Activated CD4-positive, CD25-positive, alpha-beta regulatory T cell treated with anti-CD3 and anti-CD28 coated beads, Interleukin-2, amount 50 U/mL, for 24 hours (primary cell): ENCODE measurements around the gene CYRIA.
A peak's percentile ranks its signal among the peaks of the same experiment; 100 is the strongest.

Experiments used
- ATAC-seq, 2 donors: fragments of 150-1000 bp; cut with Tn5 transposase; one replicate each; pipeline ENCODE4 v1.10.0; 2021; ENCODE audit warnings: mild to moderate bottlenecking in 1 of 2, moderate library complexity in 1 of 2

The CYRIA gene

DNA sequence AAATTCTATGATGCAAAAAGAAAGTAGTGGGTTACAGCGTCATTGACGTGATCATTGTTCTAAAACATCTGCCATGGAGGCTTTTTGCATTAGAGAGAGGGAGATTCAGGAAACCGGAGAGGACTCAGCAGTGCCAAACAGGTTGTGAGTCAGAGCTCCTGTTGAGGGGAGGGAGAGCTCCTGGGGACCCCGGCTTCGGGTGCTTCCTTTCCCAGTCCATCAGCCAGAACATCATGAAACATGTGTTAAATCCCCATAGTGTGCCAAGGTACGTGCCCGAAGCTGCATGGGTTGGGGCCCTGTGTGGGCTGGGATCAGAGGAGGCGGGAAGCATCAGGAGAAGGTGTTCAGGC is 791 bp upstream of the CYRIA start:
- no peak for ATAC-seq

- ATAC-seq: no peak
These were observed 556 bp downstream of the CYRIA start for GRCh38 chr2:16664809-16665747.

DNA sequence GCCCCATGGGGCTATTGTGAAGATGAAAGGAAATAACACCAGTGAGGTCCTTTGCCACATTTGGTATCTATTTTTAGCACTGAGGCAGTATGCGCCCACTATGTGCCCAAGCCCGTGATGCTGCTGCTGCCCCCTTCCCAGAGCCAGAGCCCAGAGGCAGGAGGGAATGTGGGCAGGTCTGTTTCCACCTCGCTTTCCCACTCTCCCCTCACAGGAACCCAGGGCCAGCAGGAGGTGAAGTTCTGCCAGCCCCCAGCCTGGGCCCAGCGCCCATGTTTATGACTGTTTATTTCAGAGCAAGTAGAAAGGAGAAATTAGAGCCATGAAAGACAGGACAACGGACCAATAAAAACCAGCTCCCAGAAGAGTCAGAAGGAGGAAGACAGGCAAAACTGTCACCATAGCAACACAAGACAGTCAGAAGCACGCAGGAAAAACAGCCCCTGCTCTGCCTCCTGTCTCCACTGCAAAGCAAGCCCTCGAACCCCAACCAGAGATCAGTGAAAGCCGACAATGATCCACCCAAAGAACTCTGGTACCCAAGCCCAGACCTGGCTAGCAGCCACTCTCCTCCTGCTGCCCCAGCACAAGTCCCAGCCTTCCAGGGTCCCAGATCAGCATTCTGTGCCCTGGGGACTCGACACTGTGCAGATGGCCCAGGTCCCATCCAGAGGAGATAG is 1.4 kb downstream of the CYRIA start:
- ATAC-seq: peak in 1 of 2 donors; percentile 21

- no peak for ATAC-seq
These were observed 2.3 kb downstream of the CYRIA start for GRCh38 chr2:16663121-16663905.

DNA sequence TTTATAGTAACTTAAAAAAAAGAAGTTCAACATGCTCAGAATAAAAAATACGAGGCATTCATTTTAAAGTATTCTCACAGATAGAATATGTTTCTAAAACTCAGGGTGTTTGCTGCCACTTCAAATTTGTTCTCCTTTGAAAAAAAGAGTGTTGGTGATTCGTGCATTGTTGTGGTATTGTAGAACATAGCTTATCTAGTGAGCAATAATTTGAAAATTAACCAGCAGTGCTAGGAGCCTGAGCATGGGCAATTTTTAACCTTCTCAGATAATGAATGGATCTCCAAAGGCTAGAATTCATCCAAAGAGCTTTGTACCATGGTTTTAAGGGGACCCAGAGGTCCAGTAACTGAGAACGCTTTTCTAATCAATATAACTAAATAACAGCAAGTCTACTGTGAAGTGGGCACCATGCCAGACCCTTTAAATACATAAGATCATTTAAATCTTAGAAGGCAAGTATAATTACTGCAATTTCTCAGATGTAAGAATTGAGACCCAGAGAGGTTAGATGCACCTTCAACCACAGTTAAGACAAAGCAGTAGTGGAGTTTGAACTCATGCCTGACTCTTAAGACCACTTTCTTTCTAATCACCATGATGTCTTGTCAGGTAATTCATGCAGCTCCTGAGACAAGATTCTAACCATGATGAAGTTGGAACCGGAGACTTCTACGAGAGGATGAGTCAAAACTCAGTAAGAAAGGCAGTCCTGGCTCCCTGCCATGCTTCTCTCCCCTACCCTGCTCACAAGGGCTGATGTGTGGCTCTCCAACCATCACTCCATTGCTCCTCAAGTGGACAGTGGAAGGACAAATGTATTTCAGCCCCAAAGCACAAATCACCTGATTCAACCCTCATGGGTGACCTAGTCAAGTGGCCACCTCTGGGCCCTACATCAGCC is 3.4 kb downstream of the CYRIA start:
- no peak for ATAC-seq

- ATAC-seq: no peak
These were observed 4.1 kb downstream of the CYRIA start for GRCh38 chr2:16661526-16661925.

- no peak for ATAC-seq
These were observed 5.1 kb downstream of the CYRIA start for GRCh38 chr2:16660556-16660955.

GRCh38 chr2:16660114-16660513 is 5.5 kb downstream of the CYRIA start:
- peak in 1 of 2 donors; percentile 8 for ATAC-seq

DNA sequence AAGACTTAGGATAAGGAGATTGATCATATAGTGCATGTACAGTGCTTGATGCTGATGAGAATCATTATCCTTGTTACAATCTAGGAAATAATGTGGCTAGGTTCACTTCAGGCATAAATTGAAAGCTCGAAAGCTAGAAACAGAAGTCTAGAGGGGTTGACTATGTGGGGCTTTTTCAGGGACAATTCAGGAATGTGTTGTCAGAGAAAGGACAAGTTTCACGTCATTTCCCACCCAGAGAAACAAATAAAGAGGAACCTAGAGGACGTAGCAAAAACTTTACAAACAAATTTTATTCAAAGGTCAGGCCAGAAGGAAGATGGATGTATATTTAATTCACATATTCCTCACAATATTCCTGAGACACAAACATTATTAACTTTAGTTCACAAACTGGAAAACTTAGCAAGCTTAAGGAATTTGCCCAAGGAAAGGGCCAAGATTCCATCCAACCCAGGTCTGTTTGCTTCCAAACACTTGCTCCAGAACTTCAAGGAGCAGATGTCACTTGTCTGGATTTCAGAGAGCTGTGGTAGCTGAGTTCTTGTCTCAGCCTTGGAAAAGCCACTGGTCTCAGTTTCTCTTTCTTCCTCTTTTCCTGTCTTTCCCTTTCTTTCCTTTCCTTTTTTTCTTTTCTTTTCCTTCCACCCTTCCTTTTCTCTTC is 7.4 kb downstream of the CYRIA start:
- ATAC-seq: no peak

DNA sequence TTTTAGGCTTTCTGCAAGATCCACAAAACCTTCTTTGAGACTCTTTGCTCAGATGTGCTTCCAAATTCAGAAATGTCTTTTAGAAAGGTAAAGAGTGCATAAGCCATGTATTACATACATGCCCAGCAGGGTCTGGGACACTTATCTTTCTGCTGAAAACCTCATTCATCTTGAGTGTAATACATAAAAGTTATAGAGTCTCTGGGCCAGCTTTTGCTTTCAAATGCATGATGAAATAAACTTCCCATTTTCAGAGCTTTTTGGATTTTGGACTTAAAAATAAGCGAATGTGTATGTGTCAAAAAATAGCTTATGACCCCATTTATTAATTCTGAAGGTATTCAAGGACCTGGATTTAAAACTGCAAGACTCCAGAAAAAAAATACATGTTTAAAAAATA is 8.0 kb downstream of the CYRIA start:
- ATAC-seq: no peak

DNA sequence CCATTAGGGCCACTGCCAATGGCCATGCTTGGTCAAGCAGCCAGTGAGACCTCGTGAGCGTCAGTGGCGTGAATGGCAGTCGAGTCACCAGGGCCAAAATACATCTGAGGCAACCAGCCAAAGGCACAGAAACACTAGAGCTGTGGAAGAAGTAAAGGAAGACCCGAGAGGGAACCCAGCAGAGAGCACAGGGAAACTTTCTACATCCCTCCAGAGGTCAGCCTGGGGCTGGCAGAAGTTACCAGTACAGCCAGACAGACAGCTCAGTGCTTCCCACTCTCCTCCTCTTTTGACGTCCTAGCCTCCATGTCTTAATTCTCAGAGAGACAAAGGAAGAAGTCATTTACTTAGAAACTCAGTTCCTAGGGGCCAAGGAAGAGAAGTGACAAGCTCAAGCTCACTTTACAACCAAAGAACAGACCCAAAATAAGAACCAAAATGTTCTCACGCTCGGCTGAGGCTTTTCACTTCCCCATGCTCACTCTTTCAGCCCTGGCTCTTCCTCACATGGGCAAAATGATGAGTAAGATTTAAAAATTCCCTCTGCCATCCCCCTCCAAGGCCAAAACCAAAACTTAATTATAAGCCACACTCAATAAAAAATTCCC is 8.7 kb downstream of the CYRIA start:
- ATAC-seq: peak in 1 of 2 donors; percentile 14

DNA sequence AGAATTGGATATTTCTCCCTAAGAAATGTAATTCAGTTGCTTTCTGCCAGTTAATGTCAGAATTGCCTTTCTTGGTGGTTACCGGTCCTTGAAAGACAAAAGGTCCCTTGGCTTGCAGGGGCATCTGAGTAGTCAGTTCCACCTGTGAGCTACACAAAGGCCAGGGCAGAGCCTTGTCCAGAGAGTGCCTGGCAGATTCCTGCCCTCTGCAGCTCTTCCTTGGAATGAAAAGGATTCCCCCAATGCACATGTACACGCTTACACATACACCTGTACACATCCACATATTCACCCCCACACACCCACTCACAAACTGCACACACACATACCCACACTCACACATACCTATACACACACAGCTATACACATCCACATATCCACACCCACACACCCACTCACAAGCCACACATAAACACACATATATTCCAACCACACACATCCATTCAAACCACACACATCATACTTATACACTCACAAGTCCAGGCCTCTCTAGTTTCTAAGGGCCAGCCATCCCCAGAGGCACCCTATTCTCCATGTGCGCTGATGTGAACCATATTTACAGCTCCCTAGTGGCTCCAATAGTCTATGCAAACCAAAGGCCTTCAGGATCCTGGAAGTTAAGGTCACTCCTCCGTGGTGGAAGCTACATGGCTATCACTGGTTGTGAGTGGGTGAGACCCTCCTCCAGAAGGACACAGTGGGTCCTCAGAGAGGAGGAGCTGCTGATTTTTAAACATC is 9.6 kb downstream of the CYRIA start:
- ATAC-seq: no peak

DNA sequence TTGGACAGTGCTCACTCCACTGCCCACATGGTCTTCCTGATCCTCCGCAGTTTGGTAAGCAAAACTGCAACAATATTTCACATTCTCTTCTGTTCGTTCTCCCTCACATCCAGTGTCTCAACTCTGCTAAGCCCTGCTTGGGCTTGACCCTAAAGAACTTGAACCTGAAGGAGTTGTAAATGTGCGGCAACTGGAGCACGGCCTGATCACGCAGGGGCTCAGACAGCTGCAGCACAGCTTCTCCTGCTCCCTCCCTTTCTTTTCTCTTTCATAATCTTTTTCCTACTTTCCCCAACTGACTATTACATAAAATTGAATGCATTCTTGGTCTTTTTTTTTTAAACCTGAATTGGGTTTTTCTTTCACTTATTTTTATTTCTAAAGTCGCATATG is 10.2 kb downstream of the CYRIA start:
- no peak for ATAC-seq

DNA sequence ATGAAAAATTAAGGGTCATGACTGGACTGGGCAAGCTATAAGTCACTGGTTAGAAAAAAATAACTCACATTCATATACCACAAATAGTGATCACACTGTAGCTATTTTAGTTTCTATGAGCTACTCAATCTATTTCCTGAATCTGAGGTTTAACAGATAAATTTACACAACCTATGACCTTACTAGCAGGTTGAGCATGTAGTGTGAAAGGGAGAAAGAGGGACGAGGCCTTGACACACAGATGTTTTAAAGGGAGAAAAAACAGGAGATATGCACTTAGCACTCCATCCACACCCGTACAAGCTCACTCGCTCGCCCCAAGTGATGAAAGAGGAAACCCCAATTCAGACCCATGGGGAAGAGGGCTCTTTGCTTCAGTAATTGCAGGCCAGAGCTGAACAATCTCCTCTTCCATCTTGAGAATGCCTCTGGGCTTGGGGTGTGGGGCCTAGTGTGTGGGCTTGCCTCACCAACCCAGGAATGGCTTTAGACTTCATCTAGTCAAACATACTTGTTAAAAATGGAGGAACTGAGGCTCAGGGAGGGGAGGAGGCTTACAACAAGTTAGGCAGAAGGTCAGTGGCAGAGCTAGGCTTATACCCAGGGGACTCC is 10.7 kb downstream of the CYRIA start:
- ATAC-seq: no peak

- peak; percentile 25 to 45 for ATAC-seq
These were observed 11.8 kb downstream of the CYRIA start for GRCh38 chr2:16653799-16654198.

- ATAC-seq: no peak
These were observed 12.6 kb downstream of the CYRIA start for GRCh38 chr2:16653083-16653375.

DNA sequence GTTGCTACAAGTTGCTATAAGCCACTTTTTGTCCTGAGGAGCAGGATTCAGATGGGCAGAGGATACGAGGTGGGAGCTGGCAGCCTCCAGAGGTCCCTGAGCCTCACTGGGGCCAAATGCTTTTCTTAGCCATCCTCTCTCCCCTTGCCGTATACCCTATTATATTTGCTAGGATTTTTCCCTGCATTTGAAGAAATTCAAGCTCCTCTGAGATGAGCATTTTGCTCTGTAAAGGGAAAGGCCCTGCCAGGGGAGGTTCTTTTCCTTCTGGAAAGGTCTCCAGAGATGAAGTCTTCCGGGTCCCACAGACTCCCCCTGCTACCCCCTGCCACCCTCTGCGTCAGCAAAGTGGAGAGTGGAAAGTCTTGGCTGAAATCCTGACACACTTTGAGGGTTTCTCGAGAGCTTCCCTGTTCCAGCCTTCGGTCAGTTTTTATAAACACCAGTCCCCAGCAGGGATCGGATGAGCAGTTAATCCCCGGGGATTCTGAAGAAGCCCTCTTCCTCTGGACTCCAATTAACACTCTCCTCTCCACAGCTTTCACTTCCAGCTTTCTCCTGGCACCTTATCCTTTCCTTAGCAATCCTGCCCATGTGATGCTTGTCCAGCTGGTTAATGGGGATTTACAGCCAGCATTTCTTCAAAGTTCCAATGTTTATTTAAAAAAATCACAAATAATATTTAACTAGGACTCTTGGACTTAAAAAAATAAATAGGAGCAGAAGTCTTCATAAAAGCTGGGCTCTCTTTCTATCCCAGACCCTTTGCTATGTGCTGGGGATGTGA is 13.1 kb downstream of the CYRIA start:
- no peak for ATAC-seq

DNA sequence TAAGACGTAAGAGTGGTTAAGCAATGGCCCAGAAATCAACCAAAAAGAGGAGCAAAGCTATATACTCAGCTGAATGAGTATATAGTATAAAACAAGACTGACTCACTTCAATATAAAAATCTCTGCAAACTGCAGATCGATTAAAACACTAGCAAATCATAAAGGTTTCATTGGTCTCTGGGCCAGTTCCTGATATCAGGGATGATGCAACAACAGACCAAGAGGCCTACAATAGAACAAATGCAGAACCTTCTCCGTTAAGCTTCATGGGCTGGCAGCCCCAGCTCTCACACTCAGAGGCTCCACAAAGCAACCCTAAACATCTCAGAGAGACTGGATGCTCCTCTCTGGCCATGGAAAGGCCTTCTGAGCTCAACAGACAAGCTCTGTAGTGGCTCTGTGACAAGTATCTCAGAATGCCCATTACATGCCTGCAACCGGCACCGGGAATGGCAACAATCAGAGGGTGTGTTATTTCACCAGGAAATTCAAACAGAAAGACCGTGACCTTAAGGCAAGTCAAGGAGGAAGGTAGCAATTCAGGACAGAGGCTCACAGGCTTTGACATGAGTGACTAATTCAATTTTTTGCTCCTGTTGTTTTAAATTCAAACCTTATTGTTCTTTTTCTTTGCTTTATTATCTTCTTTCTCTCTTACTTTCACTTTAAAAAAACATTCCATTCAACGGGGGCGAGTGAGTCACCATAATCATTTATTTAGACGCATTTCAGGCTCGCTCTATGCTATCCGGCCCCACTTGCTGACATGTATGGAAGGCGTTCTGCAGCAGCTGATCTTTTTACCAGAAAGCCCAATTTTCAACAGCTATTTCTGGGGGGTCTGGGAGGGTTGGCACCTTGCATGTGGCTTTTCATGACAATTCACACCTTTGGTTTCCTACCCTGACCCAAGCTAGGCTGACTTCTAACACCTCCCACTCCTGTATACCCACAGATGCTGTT is 15.1 kb downstream of the CYRIA start:
- no peak for ATAC-seq
